ENCODE results near the gene FXYD3. TPM values are rescaled to one million over a fixed set of nuclear protein-coding genes. Genes with fewer than 3 reads are reported as not detected.

Gene FXYD3
- total RNA-seq, 4 donors from 2014 or later, result 0.26 to 13.4 TPM; not detected in 2

GRCh38 chr19:35143818-35144217 is 28.2 kb downstream of the FXYD3 start:
- H3K27me3 ChIP-seq, result no peaks in the 10 kb centered on the region
- H3K4me3 ChIP-seq, result no peak overlapping the region
- H3K4me1 ChIP-seq, result peaks cover 20 to 25% of the 10 kb centered on the region in 2 donors
- H3K9me3 ChIP-seq, result no peaks in the 10 kb centered on the region
- DNase-seq (no peak), ATAC-seq (no peak)
- intact Hi-C loops (cut with DNase I; ENCODE audit: low total_unique reads), result loop anchor here (5.0 to 10.0 kb wide), 2 partner anchors 172 to 601 kb away; partner anchors contain the start of genes IGFLR1, LIN37, PSENEN and U2AF1L4
- no peak overlapping the region for H3K27ac ChIP-seq
- in situ Hi-C loops (cut with MboI; ENCODE audit: low sequenced_read_pairs in 4 of 4), result loop anchor here in 1 of 4 donors (10.0 kb wide), 1 partner anchor 131 kb away; no protein-coding TSS in a partner anchor
- TF ChIP-seq, protein P1, sequence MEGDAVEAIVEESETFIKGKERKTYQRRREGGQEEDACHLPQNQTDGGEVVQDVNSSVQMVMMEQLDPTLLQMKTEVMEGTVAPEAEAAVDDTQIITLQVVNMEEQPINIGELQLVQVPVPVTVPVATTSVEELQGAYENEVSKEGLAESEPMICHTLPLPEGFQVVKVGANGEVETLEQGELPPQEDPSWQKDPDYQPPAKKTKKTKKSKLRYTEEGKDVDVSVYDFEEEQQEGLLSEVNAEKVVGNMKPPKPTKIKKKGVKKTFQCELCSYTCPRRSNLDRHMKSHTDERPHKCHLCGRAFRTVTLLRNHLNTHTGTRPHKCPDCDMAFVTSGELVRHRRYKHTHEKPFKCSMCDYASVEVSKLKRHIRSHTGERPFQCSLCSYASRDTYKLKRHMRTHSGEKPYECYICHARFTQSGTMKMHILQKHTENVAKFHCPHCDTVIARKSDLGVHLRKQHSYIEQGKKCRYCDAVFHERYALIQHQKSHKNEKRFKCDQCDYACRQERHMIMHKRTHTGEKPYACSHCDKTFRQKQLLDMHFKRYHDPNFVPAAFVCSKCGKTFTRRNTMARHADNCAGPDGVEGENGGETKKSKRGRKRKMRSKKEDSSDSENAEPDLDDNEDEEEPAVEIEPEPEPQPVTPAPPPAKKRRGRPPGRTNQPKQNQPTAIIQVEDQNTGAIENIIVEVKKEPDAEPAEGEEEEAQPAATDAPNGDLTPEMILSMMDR (IDR thresholded peaks at IDR 0.05 in 4 of 5, conservative IDR thresholded peaks at IDR 0.05 in 1 of 5), result no peak
- TF ChIP-seq POLR2A (IDR thresholded peaks at IDR 0.05), result no peak
- H3K36me3 ChIP-seq, result no peaks in the 10 kb centered on the region

- Histone ChIP-seq H3K9me3 (no peaks in the 10 kb centered on the region), H3K27me3 (no peaks in the 10 kb centered on the region), H3K4me1 (peaks cover 20 to 25% of the 10 kb centered on the region in 2 donors), H3K36me3 (no peaks in the 10 kb centered on the region), H3K4me3 (no peak overlapping the region), H3K27ac (no peak overlapping the region)
- ATAC-seq (no peak), DNase-seq (no peak)
- in situ Hi-C loops (cut with MboI; ENCODE audit: low sequenced_read_pairs in 4 of 4), result loop anchor here in 1 of 4 donors (10.0 kb wide), 1 partner anchor 131 kb away; no protein-coding TSS in a partner anchor
- TF ChIP-seq, protein P1 (IDR thresholded peaks at IDR 0.05 in 4 of 5, conservative IDR thresholded peaks at IDR 0.05 in 1 of 5), result no peak
- TF ChIP-seq POLR2A (IDR thresholded peaks at IDR 0.05), result no peak
- intact Hi-C loops (cut with DNase I; ENCODE audit: low total_unique reads), result loop anchor here (5.0 to 10.0 kb wide), 2 partner anchors 172 to 601 kb away; partner anchors contain the start of genes IGFLR1, LIN37, PSENEN and U2AF1L4
Observed at GRCh38 chr19:35144259-35144599, 28.6 kb downstream of the FXYD3 start.

GRCh38 chr19:35144600-35145436 is 29.2 kb downstream of the FXYD3 start:
- Histone ChIP-seq H3K9me3 (no peaks in the 10 kb centered on the region), H3K27me3 (no peaks in the 10 kb centered on the region), H3K4me1 (peaks cover 19 to 24% of the 10 kb centered on the region in 2 donors), H3K27ac (no peak overlapping the region), H3K36me3 (no peaks in the 10 kb centered on the region), H3K4me3 (no peak overlapping the region)
- no peak for ATAC-seq
- no peak for DNase-seq
- TF ChIP-seq POLR2A (IDR thresholded peaks at IDR 0.05), result no peak
- TF ChIP-seq, protein P1 (IDR thresholded peaks at IDR 0.05 in 4 of 5, conservative IDR thresholded peaks at IDR 0.05 in 1 of 5), result no peak
- intact Hi-C loops (cut with DNase I; ENCODE audit: low total_unique reads) (loop anchor here (5.0 to 10.0 kb wide), 2 partner anchors 173 to 600 kb away; partner anchors contain the start of genes IGFLR1, LIN37, PSENEN and U2AF1L4), in situ Hi-C loops (cut with MboI; ENCODE audit: low sequenced_read_pairs in 4 of 4) (loop anchor here in 1 of 4 donors (10.0 kb wide), 1 partner anchor 130 kb away; no protein-coding TSS in a partner anchor)

GRCh38 chr19:35146746-35147459 is 31.3 kb downstream of the FXYD3 start:
- Histone ChIP-seq H3K9me3 (no peaks in the 10 kb centered on the region), H3K27me3 (no peaks in the 10 kb centered on the region), H3K4me3 (no peak overlapping the region), H3K4me1 (peaks cover 4 to 8% of the 10 kb centered on the region in 2 donors), H3K36me3 (no peaks in the 10 kb centered on the region), H3K27ac (no peak overlapping the region)
- peak in 1 of 2 donors; percentile 51 for ATAC-seq
- in situ Hi-C loops (cut with MboI; ENCODE audit: low sequenced_read_pairs in 4 of 4), result loop anchor here in 1 of 4 donors (10.0 kb wide), 1 partner anchor 128 kb away; no protein-coding TSS in a partner anchor
- DNase-seq, result no peak
- TF ChIP-seq POLR2A (IDR thresholded peaks at IDR 0.05), result no peak
- TF ChIP-seq, protein P1 (IDR thresholded peaks at IDR 0.05 in 4 of 5, conservative IDR thresholded peaks at IDR 0.05 in 1 of 5), result no peak
- intact Hi-C loops (cut with DNase I; ENCODE audit: low total_unique reads), result loop anchor here (10.0 kb wide), 1 partner anchor 598 kb away; the partner anchor contains the start of genes IGFLR1, LIN37, PSENEN and U2AF1L4

Measured in gastrocnemius medialis (tissue), 4 donors.